ENCODE results near the gene ACP7.
"Not testable (repeated sequence)": the region's sequence is repeated elsewhere in the genome, so short reads cannot be mapped to it uniquely, and the experiment has no call there.

Gene ACP7

GRCh38 chr19:39133431-39134270 lies 49.5 kb downstream of the ACP7 start:
- no peak for DNase-seq

- no peak for DNase-seq
Measured at GRCh38 chr19:39135701-39136100, 51.5 kb downstream of the ACP7 start.

- DNase-seq, result no peak
Measured at GRCh38 chr19:39136225-39136940, 52.2 kb downstream of the ACP7 start.

GRCh38 chr19:39137131-39137530 lies 53.0 kb downstream of the ACP7 start:
- DNase-seq, result no peak

- no peak for DNase-seq
Measured at GRCh38 chr19:39138221-39139211, 54.3 kb downstream of the ACP7 start.

GRCh38 chr19:39139305-39139874 lies 55.2 kb downstream of the ACP7 start:
- no peak for DNase-seq

GRCh38 chr19:39139971-39140453 lies 55.8 kb downstream of the ACP7 start:
- no peak for DNase-seq

GRCh38 chr19:39140594-39140993 lies 56.4 kb downstream of the ACP7 start:
- no peak for DNase-seq

GRCh38 chr19:39141929-39142328 lies 57.8 kb downstream of the ACP7 start:
- no peak for DNase-seq

GRCh38 chr19:39142630-39143029 lies 58.5 kb downstream of the ACP7 start:
- no peak for DNase-seq

GRCh38 chr19:39143757-39144289 lies 59.7 kb downstream of the ACP7 start:
- DNase-seq, result not testable (repeated sequence)

- DNase-seq, result no peak
Measured at GRCh38 chr19:39144290-39145071, 60.3 kb downstream of the ACP7 start.

GRCh38 chr19:39145180-39145953 lies 61.2 kb downstream of the ACP7 start:
- DNase-seq, result no peak

- no peak for DNase-seq
Measured at GRCh38 chr19:39146091-39146490, 61.9 kb downstream of the ACP7 start.

- no peak for DNase-seq
Measured at GRCh38 chr19:39146686-39147450, 62.7 kb downstream of the ACP7 start.

GRCh38 chr19:39147480-39147879 lies 63.3 kb downstream of the ACP7 start:
- DNase-seq, result no peak

GRCh38 chr19:39148939-39149529 lies 64.9 kb downstream of the ACP7 start:
- DNase-seq, result no peak

- no peak for DNase-seq
Measured at GRCh38 chr19:39150235-39150634, 66.1 kb downstream of the ACP7 start.

Data from NCI-H1048 (cell line).